Right atrium auricular region (tissue), 2 donors: ENCODE results near the gene KCTD15. TPM values are rescaled to one million over a fixed set of nuclear protein-coding genes. Genes with fewer than 3 reads are reported as not detected.

Experiments used
- DNase-seq: peaks from one replicate; pipeline ENCODE4 v3.0.0-alpha.2; 2019; ENCODE audit warnings: low spot score
- H3K27ac ChIP-seq, 2 donors: fragments of 200-600 bp; sonication (generic); 1 replicate in 1 of 2; 2 replicates in 1 of 2; pipeline ENCODE4 v1.5.1; 2016 to 2019
- H3K27me3 ChIP-seq, 2 donors: fragments of 200-600 bp; sonication (generic); one replicate each; pipeline versions ENCODE4 v1.5.1 to v1.6.0; 2017 to 2019
- H3K36me3 ChIP-seq: fragments of 200-600 bp; sonication (generic); one replicate; pipeline ENCODE4 v1.5.1; 2016
- H3K4me1 ChIP-seq, 2 donors: fragments of 200-600 bp; sonication (generic); one replicate each; pipeline versions ENCODE4 v1.5.1 to v1.6.0; 2017 to 2019
- H3K4me3 ChIP-seq, 2 donors: fragments of 200-600 bp; sonication (generic); 1 replicate in 1 of 2; 2 replicates in 1 of 2; pipeline ENCODE4 v1.5.1; 2017 to 2019; ENCODE audit warnings: mild to moderate bottlenecking in 1 of 2, moderate library complexity in 1 of 2
- H3K9me3 ChIP-seq, 2 donors: fragments of 200-600 bp; sonication (generic); one replicate each; pipeline ENCODE4 v1.5.1; 2019
- total RNA-seq, 2 donors: library from RNA; depleted of rRNA; stranded (reverse); fragments of >200 nt; gene quantifications; one replicate each; pipeline ENCODE4 v1.1.0, GENCODE V29; 2016
- TF ChIP-seq, protein P1 (sequence below), 2 donors: fragments of 200-600 bp; sonication (generic); IDR thresholded peaks; one replicate each; pipeline ENCODE4 v1.5.1; 2019; ENCODE audit warnings: antibody characterized with exemption in 2 of 2

KCTD15 gene
- total RNA-seq, 2 donors from 2014 or later: 8.6 to 24.4 TPM

GRCh38 chr19:33772102-33772857 is 24.4 kb upstream of the KCTD15 start:
- H3K9me3 ChIP-seq: no peaks in the 10 kb centered on the region
- H3K36me3 ChIP-seq: no peaks in the 10 kb centered on the region
- H3K27me3 ChIP-seq: no peaks in the 10 kb centered on the region
- TF ChIP-seq, protein P1, sequence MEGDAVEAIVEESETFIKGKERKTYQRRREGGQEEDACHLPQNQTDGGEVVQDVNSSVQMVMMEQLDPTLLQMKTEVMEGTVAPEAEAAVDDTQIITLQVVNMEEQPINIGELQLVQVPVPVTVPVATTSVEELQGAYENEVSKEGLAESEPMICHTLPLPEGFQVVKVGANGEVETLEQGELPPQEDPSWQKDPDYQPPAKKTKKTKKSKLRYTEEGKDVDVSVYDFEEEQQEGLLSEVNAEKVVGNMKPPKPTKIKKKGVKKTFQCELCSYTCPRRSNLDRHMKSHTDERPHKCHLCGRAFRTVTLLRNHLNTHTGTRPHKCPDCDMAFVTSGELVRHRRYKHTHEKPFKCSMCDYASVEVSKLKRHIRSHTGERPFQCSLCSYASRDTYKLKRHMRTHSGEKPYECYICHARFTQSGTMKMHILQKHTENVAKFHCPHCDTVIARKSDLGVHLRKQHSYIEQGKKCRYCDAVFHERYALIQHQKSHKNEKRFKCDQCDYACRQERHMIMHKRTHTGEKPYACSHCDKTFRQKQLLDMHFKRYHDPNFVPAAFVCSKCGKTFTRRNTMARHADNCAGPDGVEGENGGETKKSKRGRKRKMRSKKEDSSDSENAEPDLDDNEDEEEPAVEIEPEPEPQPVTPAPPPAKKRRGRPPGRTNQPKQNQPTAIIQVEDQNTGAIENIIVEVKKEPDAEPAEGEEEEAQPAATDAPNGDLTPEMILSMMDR (IDR thresholded peaks at IDR 0.05): no peak
- H3K4me1 ChIP-seq: no peaks in the 10 kb centered on the region
- H3K4me3 ChIP-seq: no peak overlapping the region
- DNase-seq: no peak
- H3K27ac ChIP-seq: no peak overlapping the region

DNA sequence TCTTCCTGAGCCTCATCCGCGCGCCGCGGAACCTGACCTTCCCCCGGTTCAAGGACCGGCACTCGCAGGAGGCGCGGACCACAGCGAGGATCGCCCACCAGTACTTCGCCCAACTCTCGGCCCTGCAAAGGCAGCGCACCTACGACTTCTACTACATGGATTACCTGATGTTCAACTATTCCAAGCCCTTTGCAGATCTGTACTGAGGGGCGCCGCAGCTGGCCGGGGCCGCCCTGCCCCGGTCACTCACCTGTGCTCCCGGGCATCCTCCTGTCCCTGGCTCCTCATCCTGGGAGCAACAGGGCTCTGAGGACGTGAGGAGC is 23.9 kb upstream of the KCTD15 start:
- H3K9me3 ChIP-seq: no peaks in the 10 kb centered on the region
- no peak overlapping the region for H3K4me3 ChIP-seq
- TF ChIP-seq, protein P1 (IDR thresholded peaks at IDR 0.05): no peak
- no peaks in the 10 kb centered on the region for H3K27me3 ChIP-seq
- no peak overlapping the region for H3K27ac ChIP-seq
- DNase-seq: no peak
- no peaks in the 10 kb centered on the region for H3K36me3 ChIP-seq
- no peaks in the 10 kb centered on the region for H3K4me1 ChIP-seq

GRCh38 chr19:33773704-33774624 is 22.7 kb upstream of the KCTD15 start:
- no peaks in the 10 kb centered on the region for H3K9me3 ChIP-seq
- TF ChIP-seq, protein P1 (IDR thresholded peaks at IDR 0.05): no peak
- no peaks in the 10 kb centered on the region for H3K36me3 ChIP-seq
- H3K4me3 ChIP-seq: no peak overlapping the region
- no peak overlapping the region for H3K27ac ChIP-seq
- peaks cover 0 to 3% of the 10 kb centered on the region in 2 donors for H3K27me3 ChIP-seq
- peaks cover 0 to 5% of the 10 kb centered on the region in 2 donors for H3K4me1 ChIP-seq
- DNase-seq: no peak

GRCh38 chr19:33774751-33775150 is 21.9 kb upstream of the KCTD15 start:
- H3K9me3 ChIP-seq: no peaks in the 10 kb centered on the region
- H3K4me1 ChIP-seq: peaks cover 0 to 5% of the 10 kb centered on the region in 2 donors
- H3K4me3 ChIP-seq: no peak overlapping the region
- TF ChIP-seq, protein P1 (IDR thresholded peaks at IDR 0.05): no peak
- no peaks in the 10 kb centered on the region for H3K36me3 ChIP-seq
- no peak overlapping the region for H3K27ac ChIP-seq
- no peak for DNase-seq
- H3K27me3 ChIP-seq: peaks cover 0 to 3% of the 10 kb centered on the region in 2 donors

- H3K36me3 ChIP-seq: no peaks in the 10 kb centered on the region
- DNase-seq: no peak
- H3K27me3 ChIP-seq: peaks cover 0 to 3% of the 10 kb centered on the region in 2 donors
- peaks cover 0 to 12% of the 10 kb centered on the region in 2 donors for H3K4me1 ChIP-seq
- no peak overlapping the region for H3K27ac ChIP-seq
- no peaks in the 10 kb centered on the region for H3K9me3 ChIP-seq
- H3K4me3 ChIP-seq: no peak overlapping the region
- TF ChIP-seq, protein P1 (IDR thresholded peaks at IDR 0.05): no peak
These were observed 20.8 kb upstream of the KCTD15 start for GRCh38 chr19:33775731-33776487.
